IgD-negative memory B cell (primary cell): ENCODE results near the gene NMNAT2. TPM values are rescaled to one million over a fixed set of nuclear protein-coding genes. Genes with fewer than 3 reads are reported as not detected.

Source experiments
- H3K27ac Mint-ChIP-seq, 3 donors: one replicate each; pipeline ENCODE4 v1.8.0; 2020 to 2022; ENCODE audit warnings: mild to moderate bottlenecking in 3 of 3, mixed read lengths in 3 of 3, moderate library complexity in 1 of 3
- H3K27me3 Mint-ChIP-seq: one replicate; pipeline ENCODE4 v1.8.0; 2021; ENCODE audit warnings: mixed read lengths
- H3K36me3 Mint-ChIP-seq: one replicate; pipeline ENCODE4 v1.8.0; 2020; ENCODE audit warnings: mild to moderate bottlenecking, mixed read lengths
- H3K4me1 Mint-ChIP-seq, 3 donors: one replicate each; pipeline ENCODE4 v1.8.0; 2020 to 2022; ENCODE audit warnings: mixed read lengths in 3 of 3, mild to moderate bottlenecking in 1 of 3
- H3K4me3 Mint-ChIP-seq, 4 donors: one replicate each; pipeline ENCODE4 v1.8.0; 2020 to 2022; ENCODE audit warnings: mild to moderate bottlenecking in 4 of 4, mixed read lengths in 4 of 4, moderate library complexity in 3 of 4
- H3K9me3 Mint-ChIP-seq, 3 donors: one replicate each; pipeline ENCODE4 v1.8.0; 2020 to 2021; ENCODE audit warnings: mixed read lengths in 3 of 3, mild to moderate bottlenecking in 1 of 3
- polyA plus RNA-seq: library from polyadenylated mRNA; unstranded; fragments of 300-500 nt; fragmentation: Illumina TruSeq; gene quantifications from one replicate; pipeline ENCODE4 v1.2.3, GENCODE V29; 2021

Gene NMNAT2
- polyA plus RNA-seq: not detected

GRCh38 chr1:183417772-183418491, at the start of gene NMNAT2:
Gene NMNAT2, minus strand, starts transcription at chr1:183418380. Its CDS starts 113 bp downstream, at chr1:183418267.
- Mint-ChIP-seq H3K4me1 (peaks cover 12 to 17% (median 13%) of the 10 kb centered on the region in 3 donors), H3K4me3 (peak within 1 kb of the TSS in 3 of 4 donors; percentile 53 to 91 (median 89)), H3K9me3 (peaks cover 0 to 14% (median 0%) of the 10 kb centered on the region in 3 donors), H3K27ac (no peak within 1 kb of the TSS), H3K27me3 (peaks cover 48% of the 10 kb centered on the region), H3K36me3 (peaks cover 4% of the 10 kb centered on the region)

DNA sequence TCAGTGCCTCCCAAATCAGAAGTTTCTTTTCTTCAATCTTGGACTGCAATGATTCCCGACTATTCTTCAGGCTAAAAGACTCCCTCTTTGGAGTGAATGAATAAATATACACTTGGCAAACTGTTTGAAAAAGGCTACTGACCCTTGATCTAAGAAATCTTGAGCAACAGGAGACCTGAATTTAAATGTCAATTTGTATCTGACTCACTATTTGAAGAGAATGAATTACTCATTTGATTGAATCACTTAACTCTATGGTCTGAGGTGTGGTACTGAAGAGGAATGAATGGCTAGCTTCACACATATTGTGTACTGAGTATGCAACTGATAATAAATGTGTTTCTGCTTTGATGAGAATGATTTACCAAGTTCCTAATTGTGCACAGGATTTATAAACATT, 49.5 kb upstream of the NMNAT2 start:
- Mint-ChIP-seq H3K27me3 (no peaks in the 10 kb centered on the region), H3K4me1 (peaks cover 0 to 3% (median 2%) of the 10 kb centered on the region in 3 donors), H3K9me3 (no peaks in the 10 kb centered on the region), H3K27ac (no peak overlapping the region), H3K36me3 (peaks cover 1% of the 10 kb centered on the region), H3K4me3 (no peak overlapping the region)

DNA sequence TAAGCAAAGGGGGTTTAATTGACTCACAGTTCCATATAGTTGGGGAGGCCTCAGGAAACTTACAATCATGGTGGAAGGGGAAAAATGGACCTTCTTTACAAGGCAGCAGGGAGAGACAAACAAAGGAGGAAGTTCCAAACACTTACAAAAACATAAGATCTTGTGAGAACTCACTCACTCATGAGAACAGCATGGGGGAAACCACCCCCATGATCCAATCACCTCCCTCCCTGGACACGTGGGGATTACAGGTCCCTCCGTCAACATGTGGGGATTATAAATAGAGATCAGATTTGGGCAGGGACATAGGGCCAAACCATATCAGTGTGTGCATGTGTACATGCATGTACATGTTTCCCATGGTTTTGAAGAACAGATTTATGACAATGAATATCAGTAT, 48.6 kb upstream of the NMNAT2 start:
- H3K9me3 Mint-ChIP-seq: no peaks in the 10 kb centered on the region
- no peak overlapping the region for H3K27ac Mint-ChIP-seq
- H3K4me1 Mint-ChIP-seq: peaks cover 0 to 3% (median 2%) of the 10 kb centered on the region in 3 donors
- no peak overlapping the region for H3K4me3 Mint-ChIP-seq
- H3K36me3 Mint-ChIP-seq: peaks cover 1% of the 10 kb centered on the region
- no peaks in the 10 kb centered on the region for H3K27me3 Mint-ChIP-seq

- Mint-ChIP-seq H3K27me3 (peaks cover 3% of the 10 kb centered on the region), H3K36me3 (peaks cover 3% of the 10 kb centered on the region), H3K27ac (no peak overlapping the region), H3K4me3 (no peak overlapping the region), H3K9me3 (no peaks in the 10 kb centered on the region), H3K4me1 (peaks cover 0 to 3% (median 3%) of the 10 kb centered on the region in 3 donors)
These were observed 45.4 kb upstream of the NMNAT2 start for GRCh38 chr1:183463566-183463965.

GRCh38 chr1:183461350-183461749, 43.2 kb upstream of the NMNAT2 start:
- H3K4me3 Mint-ChIP-seq: no peak overlapping the region
- peaks cover 3% of the 10 kb centered on the region for H3K36me3 Mint-ChIP-seq
- no peak overlapping the region for H3K27ac Mint-ChIP-seq
- peaks cover 0 to 3% (median 3%) of the 10 kb centered on the region in 3 donors for H3K4me1 Mint-ChIP-seq
- peaks cover 6% of the 10 kb centered on the region for H3K27me3 Mint-ChIP-seq
- no peaks in the 10 kb centered on the region for H3K9me3 Mint-ChIP-seq

- H3K4me3 Mint-ChIP-seq: no peak overlapping the region
- peaks cover 3% of the 10 kb centered on the region for H3K36me3 Mint-ChIP-seq
- H3K9me3 Mint-ChIP-seq: no peaks in the 10 kb centered on the region
- H3K4me1 Mint-ChIP-seq: peaks cover 0 to 3% (median 3%) of the 10 kb centered on the region in 3 donors
- no peak overlapping the region for H3K27ac Mint-ChIP-seq
- peaks cover 8% of the 10 kb centered on the region for H3K27me3 Mint-ChIP-seq
These were observed 42.4 kb upstream of the NMNAT2 start for GRCh38 chr1:183460596-183460995.

DNA sequence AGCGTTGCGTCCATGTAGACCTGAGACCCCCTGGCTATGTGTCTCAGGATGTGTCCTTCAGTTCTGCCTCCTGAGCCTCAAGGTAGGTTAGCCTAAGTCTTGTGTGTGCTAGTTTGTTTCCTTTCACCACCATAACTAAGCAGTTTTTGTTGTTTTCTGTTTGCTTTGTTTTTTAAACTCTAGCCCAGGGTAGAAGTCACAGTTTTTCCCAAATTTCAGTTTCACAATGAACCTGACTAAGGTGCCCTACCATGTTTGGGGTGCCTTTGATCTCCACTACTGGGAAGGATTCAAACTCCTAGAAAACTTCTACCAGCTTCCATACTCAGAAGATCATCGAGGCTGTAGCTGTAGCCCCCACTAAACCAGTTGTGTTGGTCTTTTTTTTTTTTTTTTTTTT, 39.3 kb upstream of the NMNAT2 start:
- peaks cover 0 to 3% (median 3%) of the 10 kb centered on the region in 3 donors for H3K4me1 Mint-ChIP-seq
- H3K27me3 Mint-ChIP-seq: peaks cover 16% of the 10 kb centered on the region

DNA sequence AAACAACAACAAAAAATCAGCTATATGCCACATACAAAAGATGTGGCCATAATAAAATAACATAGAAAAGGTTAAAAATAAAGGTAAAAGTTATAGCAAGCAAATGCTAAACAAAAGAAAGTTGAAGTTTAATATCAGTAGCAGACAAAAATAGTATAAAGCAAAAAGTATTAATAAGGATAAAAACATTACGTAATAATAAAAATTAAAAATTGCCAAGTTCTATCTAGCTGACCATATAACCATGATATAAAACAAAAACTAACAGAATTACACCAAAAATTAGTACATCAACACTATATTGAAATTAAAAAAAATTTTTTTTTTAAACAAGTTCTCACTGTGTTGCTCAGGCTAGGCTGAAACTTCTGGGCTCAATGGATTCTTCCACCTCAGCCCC, 38.6 kb upstream of the NMNAT2 start:
- no peak overlapping the region for H3K27ac Mint-ChIP-seq
- peaks cover 0 to 3% (median 3%) of the 10 kb centered on the region in 3 donors for H3K4me1 Mint-ChIP-seq
- H3K9me3 Mint-ChIP-seq: no peaks in the 10 kb centered on the region
- H3K36me3 Mint-ChIP-seq: peaks cover 3% of the 10 kb centered on the region
- H3K4me3 Mint-ChIP-seq: no peak overlapping the region
- peaks cover 16% of the 10 kb centered on the region for H3K27me3 Mint-ChIP-seq

More for the DNA sequence above, 39.3 kb upstream of the NMNAT2 start:
- Mint-ChIP-seq H3K9me3 (no peaks in the 10 kb centered on the region), H3K36me3 (peaks cover 3% of the 10 kb centered on the region), H3K27ac (no peak overlapping the region), H3K4me3 (no peak overlapping the region)

DNA sequence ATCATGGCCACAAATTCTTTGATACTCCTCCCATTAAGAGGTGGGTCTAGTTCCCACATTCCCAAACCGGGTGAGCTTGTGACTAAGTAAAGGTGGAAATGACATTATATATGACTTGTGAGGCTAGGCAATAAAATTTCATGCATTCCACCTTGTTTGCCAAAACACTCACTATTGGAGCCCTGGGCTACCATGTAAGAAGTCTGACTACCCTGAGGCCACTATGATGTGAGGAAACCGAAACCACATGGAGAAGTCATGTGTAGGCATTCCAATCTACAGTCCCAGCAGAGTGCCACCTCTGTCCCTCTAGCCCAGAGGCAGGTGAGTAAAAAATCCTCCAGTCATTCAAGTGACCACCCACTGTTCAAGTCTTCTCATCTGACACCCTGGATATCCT, 36.2 kb upstream of the NMNAT2 start:
- Mint-ChIP-seq H3K4me3 (no peak overlapping the region), H3K27ac (no peak overlapping the region), H3K36me3 (peaks cover 2% of the 10 kb centered on the region), H3K27me3 (peaks cover 15% of the 10 kb centered on the region), H3K9me3 (no peaks in the 10 kb centered on the region), H3K4me1 (no peaks in the 10 kb centered on the region)

DNA sequence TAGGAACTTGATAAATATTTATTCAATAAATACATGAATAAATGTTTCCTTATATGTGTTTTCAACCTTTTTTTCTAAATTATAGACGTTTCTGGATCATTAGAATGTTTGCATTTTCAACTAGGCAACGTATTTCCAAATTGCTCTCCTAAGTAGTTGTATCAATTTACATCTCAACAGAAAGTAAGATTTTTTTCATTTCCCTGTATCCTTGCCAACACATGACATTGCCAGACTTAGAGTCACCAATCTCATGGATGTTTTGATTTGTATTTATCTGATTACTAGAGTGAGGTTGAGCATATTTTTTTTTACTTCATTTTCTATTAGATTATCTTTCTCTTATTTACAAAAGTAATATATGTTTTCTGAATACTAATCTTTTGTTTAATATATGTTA, 31.9 kb upstream of the NMNAT2 start:
- Mint-ChIP-seq H3K36me3 (peaks cover 2% of the 10 kb centered on the region), H3K4me3 (no peak overlapping the region), H3K27ac (no peak overlapping the region), H3K4me1 (no peaks in the 10 kb centered on the region), H3K27me3 (peaks cover 8% of the 10 kb centered on the region), H3K9me3 (no peaks in the 10 kb centered on the region)

DNA sequence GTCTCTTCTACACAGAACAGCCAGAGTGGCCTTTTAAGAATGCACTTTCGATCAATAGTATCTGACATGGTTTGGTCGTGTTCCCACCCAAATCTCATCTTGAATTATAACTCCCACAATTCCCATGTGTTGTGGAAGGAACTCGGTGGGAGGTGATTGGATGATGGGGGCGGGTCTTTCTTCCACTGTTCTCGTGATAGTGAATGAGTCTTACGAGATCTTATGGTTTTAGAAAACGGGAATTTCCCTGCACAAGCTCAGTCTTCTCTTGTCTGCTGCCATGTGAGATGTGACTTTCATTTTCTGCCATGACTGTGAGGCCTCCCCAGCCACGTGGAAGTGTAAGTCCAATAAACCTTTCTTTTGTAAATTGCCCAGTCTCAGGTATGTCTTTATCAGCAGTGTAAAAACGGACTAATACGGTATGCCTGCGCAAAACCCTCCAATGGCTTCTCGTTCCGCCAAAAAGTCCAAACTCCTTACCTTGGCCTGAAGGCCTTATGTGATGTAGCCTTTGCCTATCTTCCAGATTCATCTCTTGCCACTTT, 31.1 kb upstream of the NMNAT2 start:
- H3K4me3 Mint-ChIP-seq: no peak overlapping the region
- H3K27ac Mint-ChIP-seq: no peak overlapping the region

DNA sequence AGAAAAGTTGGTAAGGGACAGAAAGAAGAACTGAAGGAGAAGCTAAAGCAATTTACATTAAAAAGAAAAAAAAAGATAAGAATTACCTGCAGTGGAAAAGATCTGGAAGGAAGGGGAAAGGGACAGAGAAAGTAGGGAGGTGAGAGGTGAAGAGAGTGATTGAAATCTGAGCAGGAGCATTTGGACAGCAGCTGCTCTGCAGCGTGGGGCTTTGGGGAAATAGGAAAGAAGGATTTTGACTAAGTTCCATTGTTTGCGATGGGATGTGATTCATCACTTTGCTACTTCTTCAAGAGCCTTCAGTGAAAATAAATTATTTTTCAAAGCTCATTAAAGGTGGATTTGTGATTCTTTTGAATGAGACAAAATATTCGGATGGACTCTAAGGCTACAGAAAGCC, 26.1 kb upstream of the NMNAT2 start:
- Mint-ChIP-seq H3K27me3 (no peaks in the 10 kb centered on the region), H3K27ac (no peak overlapping the region), H3K4me1 (no peaks in the 10 kb centered on the region), H3K36me3 (peaks cover 2% of the 10 kb centered on the region), H3K9me3 (no peaks in the 10 kb centered on the region), H3K4me3 (no peak overlapping the region)

More for the DNA sequence above, 31.1 kb upstream of the NMNAT2 start:
- H3K4me1 Mint-ChIP-seq: no peaks in the 10 kb centered on the region
- peaks cover 2% of the 10 kb centered on the region for H3K27me3 Mint-ChIP-seq
- H3K9me3 Mint-ChIP-seq: no peaks in the 10 kb centered on the region
- peaks cover 3% of the 10 kb centered on the region for H3K36me3 Mint-ChIP-seq

- Mint-ChIP-seq H3K27ac (no peak overlapping the region), H3K36me3 (peaks cover 2% of the 10 kb centered on the region), H3K9me3 (no peaks in the 10 kb centered on the region), H3K27me3 (no peaks in the 10 kb centered on the region), H3K4me3 (no peak overlapping the region), H3K4me1 (no peaks in the 10 kb centered on the region)
These were observed 25.3 kb upstream of the NMNAT2 start for GRCh38 chr1:183443466-183443865.

- Mint-ChIP-seq H3K9me3 (no peaks in the 10 kb centered on the region), H3K36me3 (peaks cover 2% of the 10 kb centered on the region), H3K4me3 (no peak overlapping the region), H3K27me3 (no peaks in the 10 kb centered on the region), H3K27ac (no peak overlapping the region), H3K4me1 (no peaks in the 10 kb centered on the region)
These were observed 24.8 kb upstream of the NMNAT2 start for GRCh38 chr1:183443011-183443410.

GRCh38 chr1:183438060-183438459, 19.9 kb upstream of the NMNAT2 start:
- Mint-ChIP-seq H3K4me3 (no peak overlapping the region), H3K36me3 (no peaks in the 10 kb centered on the region)

GRCh38 chr1:183435497-183435896, 17.3 kb upstream of the NMNAT2 start:
- H3K4me1 Mint-ChIP-seq: no peaks in the 10 kb centered on the region
- peaks cover 0 to 2% (median 0%) of the 10 kb centered on the region in 3 donors for H3K9me3 Mint-ChIP-seq
- no peak overlapping the region for H3K27ac Mint-ChIP-seq
- H3K4me3 Mint-ChIP-seq: no peak overlapping the region
- no peaks in the 10 kb centered on the region for H3K36me3 Mint-ChIP-seq
- peaks cover 18% of the 10 kb centered on the region for H3K27me3 Mint-ChIP-seq

More at GRCh38 chr1:183438060-183438459, 19.9 kb upstream of the NMNAT2 start:
- H3K27ac Mint-ChIP-seq: no peak overlapping the region
- no peaks in the 10 kb centered on the region for H3K4me1 Mint-ChIP-seq
- H3K27me3 Mint-ChIP-seq: peaks cover 9% of the 10 kb centered on the region
- no peaks in the 10 kb centered on the region for H3K9me3 Mint-ChIP-seq
